Suppressor macrophage (primary cell): ENCODE data around the gene MORN5.
A peak's percentile ranks its signal among the peaks of the same experiment; 100 is the strongest.

Source experiments
- DNase-seq, 4 experiments: peaks; one replicate each; pipeline ENCODE4 v3.0.0-alpha.2; 2020 to 2022

The MORN5 gene

DNA sequence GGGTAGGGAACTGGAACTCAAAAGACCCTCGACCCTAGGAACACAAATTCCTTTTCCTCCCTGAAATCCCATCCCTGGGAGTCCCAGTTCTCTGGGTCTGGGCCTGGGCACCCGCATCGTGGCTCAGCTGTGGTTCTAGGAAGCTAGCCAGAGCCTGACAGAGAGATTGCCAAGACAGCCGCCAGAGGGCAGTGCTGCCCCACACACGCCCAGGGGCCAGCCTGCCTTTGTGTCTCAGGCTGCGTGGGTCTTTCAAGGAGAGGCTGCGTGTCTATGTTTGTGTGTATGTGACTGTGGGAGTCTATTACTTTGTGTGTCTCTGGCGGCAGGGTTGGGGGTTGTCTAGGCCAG lies 34.6 kb upstream of the MORN5 start:
- DNase-seq = peak; percentile 81 to 91 (median 88)

GRCh38 chr9:122125509-122126330 lies 34.0 kb upstream of the MORN5 start:
- no peak for DNase-seq

- peak in 1 of 4 experiments; percentile 16 for DNase-seq
Observed at GRCh38 chr9:122126331-122127261, 33.1 kb upstream of the MORN5 start.

DNA sequence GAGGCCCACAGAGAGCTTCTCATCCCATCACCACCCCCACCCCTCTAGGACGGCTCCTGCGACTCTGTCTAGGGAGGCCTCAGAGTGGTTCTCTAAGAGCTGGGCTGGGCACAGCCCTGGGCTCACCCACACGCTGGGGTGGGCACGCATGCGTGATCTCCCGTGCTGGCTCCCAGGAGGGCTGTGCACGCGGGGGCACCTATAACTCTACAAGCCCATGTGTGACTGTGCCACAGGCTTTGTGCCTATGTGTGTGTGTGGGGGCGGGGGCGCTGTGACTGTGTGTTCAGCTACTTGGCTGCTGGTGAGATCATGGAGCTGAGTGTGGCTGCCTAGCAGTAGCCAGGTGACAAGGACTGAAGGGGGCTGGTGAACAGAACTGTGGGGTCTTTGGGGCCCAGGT lies 32.3 kb upstream of the MORN5 start:
- DNase-seq = no peak

GRCh38 chr9:122128007-122128968 lies 31.4 kb upstream of the MORN5 start:
- DNase-seq = no peak

DNA sequence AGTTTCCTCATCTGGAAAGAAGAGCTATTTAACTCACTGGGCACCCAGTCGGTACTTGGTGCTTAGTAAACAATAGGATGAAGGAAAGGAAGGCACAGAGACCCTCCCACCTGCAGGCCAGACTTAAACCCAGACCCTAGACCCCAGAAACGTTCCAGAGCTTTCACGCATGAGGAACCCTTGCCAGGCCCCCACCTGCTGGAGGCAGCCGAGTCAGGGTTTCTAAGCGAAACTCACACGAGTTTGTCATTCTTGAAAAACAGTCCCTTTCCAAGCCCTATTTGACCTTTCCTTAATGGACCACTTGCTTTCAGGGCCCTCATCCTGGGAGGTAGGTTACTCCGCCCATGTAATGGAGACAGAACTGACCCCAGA lies 30.8 kb upstream of the MORN5 start:
- DNase-seq = no peak

- no peak for DNase-seq
Observed at GRCh38 chr9:122129969-122130368, 29.7 kb upstream of the MORN5 start.

GRCh38 chr9:122130837-122131236 lies 28.9 kb upstream of the MORN5 start:
- no peak for DNase-seq

GRCh38 chr9:122131401-122132001 lies 28.2 kb upstream of the MORN5 start:
- DNase-seq = no peak

- DNase-seq = no peak
Observed at GRCh38 chr9:122132539-122132938, 27.2 kb upstream of the MORN5 start.

DNA sequence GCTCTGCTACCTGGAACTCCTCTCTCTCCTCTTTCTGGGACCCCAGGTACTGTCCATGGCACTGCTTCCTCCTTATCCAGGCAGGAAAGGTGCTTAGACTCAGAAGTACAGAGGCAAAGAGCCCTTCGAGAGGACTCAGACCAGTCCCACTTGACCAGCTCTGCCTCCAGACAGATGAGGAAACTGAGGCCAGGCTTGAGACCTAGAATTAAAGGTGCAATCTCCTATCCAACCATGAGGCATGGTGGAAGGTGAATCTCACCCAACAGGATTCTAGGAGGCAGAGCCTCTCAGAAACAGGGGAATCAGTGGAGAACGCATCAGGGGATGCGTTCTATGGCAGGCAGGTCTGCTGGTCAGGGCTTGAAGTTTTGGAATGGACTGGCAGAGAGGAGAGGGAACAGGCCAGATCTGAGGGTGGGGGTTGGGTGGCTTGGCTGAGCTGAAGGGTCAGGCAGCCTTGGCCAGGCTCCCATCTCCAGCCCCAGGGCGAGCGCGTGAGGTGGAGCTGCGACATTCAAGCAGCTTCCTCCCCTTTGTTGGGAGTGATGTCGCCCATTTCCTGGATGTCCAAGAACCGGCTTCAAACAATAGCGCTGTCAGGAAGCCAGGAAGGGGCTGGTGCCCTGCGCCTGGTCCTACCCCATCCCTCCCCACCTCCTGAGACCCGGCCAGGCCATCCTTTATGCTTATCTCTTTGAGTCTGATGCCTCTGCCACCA lies 26.3 kb upstream of the MORN5 start:
- DNase-seq = no peak

- DNase-seq = no peak
Observed at GRCh38 chr9:122133984-122134535, 25.6 kb upstream of the MORN5 start.

GRCh38 chr9:122134822-122135528 lies 24.7 kb upstream of the MORN5 start:
- no peak for DNase-seq

DNA sequence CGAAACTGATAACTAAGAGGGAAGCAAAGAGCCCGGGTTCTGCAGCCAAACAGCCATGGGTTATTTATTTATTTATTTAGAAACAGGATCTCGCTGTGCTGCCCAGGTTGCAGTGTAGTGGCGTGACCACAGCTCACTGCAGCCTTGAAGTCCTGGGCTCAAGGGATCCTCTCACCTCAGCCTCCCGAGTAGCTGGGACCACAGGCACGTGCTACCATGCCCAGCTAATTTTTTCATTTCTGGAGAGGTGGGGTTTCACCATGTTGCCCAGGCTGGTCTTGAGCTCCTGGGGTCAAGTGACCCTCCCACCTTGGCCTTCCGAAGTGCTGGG lies 24.2 kb upstream of the MORN5 start:
- DNase-seq = no peak

DNA sequence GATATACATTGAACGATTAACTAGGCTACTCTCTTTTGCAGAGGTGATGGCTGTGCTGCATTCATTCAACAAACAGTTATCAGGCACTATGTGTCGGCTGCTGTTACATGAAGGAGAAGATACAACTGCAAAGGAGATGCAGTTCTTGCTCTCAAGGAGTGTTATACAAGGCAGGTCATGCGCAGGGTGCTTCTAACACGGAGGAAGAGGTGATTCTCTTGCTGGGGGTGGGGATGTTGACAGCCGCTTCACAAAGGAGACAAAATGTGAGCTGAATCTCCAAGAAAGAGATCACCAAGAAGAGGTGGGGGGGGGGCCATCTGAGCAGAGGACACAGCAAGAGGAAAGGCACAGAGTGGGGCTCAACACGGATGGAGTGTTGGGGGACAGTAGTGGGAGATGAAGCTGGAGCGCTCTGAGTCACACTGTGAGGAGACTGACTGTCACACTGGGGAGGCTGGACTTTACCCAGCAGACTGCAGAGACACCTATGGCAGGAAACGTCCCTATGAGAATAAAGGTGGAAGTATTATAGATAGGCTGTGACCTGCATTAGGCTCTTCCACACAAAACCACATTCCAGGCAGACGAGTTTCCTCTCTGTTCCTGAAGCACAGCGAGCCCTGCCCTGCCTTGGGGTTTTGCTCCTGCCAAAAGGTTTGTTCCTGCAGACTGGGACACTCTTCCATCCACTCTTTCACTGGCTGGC lies 21.0 kb upstream of the MORN5 start:
- DNase-seq = no peak

- DNase-seq = no peak
Observed at GRCh38 chr9:122140368-122141193, 19.1 kb upstream of the MORN5 start.

GRCh38 chr9:122141671-122142070 lies 18.0 kb upstream of the MORN5 start:
- DNase-seq = no peak

DNA sequence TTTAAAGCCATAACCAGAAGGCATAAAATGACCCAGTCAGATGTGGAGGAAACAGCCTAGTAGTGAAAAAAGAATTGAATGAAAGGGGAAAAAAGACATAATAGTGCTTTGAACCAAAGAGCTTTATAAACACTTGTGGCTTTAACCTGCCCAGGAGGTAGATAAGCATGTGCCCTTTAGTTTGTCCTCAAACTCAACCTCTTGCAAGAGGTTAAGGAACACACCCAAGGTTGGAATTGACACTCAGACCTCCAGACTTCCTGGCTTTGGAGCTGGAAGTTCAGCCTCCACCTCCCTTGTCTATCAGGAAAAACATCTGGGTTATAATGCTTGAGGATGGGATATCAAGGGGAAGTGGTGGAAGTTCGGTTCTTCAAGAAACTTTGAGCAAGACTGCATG lies 16.4 kb upstream of the MORN5 start:
- DNase-seq = no peak

DNA sequence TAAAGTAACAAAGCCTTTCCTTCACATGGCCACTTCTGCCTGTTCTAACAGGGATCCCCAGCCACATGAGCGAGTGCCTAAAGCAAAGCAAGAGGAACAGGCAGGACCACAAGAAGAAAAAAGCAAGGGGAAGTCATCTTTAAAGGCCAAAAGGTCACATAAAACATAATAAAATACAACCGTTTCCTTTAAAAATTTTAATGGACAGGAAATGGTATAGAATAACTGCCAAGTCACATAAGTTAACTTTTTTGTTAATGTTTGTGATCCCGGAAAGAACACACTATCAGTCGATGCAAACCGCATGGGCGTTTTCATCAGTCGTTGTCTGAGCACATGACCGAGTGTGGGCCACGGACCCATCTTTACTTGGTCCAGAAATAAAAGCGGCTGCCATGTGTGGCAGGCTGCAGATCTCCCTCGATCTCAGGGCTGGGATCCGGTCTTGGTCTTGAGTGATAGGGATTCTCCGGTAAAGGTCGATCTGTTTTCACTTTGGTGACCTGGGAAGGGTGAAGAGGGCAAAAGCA lies 15.8 kb upstream of the MORN5 start:
- peak in 1 of 4 experiments; percentile 26 for DNase-seq
